Kidney (tissue), 14 donors: ENCODE measurements around the gene C20orf96. TPM values are rescaled to one million over a fixed set of nuclear protein-coding genes. Genes with fewer than 3 reads are reported as not detected.

Experiments
- DNase-seq, 5 donors: peaks; one replicate each; pipeline ENCODE4 v3.0.0-alpha.2; 2013 to 2020
- FAIRE-seq: peaks from 2 replicates; lab custom pipeline; 2012; peaks lifted over from hg19 to GRCh38; lab: Jason Lieb, UNC
- H3K27ac ChIP-seq, 2 donors: one replicate each; pipeline ENCODE4 v1.7.0; 2013; ENCODE audit warnings: low read depth in 2 of 2, low read length in 2 of 2, inconsistent platforms in 1 of 2
- H3K27me3 ChIP-seq: one replicate; pipeline ENCODE4 v1.7.1; 2013; ENCODE audit warnings: low read length, inconsistent platforms; ENCODE audit not compliant: control insufficient read depth, insufficient read depth
- H3K36me3 ChIP-seq, 3 donors: one replicate each; pipeline versions ENCODE4 v1.7.0 to v1.7.1; 2013; ENCODE audit warnings: low read length in 3 of 3, control low read depth in 1 of 3, inconsistent platforms in 1 of 3; ENCODE audit not compliant: insufficient read depth in 3 of 3, control insufficient read depth in 2 of 3
- H3K4me1 ChIP-seq, 3 donors: one replicate each; pipeline versions ENCODE4 v1.7.0 to v1.7.1; 2013; ENCODE audit warnings: low read length in 3 of 3, inconsistent platforms in 1 of 3, low read depth in 1 of 3; ENCODE audit not compliant: control insufficient read depth in 2 of 3, insufficient read depth in 2 of 3
- H3K4me3 ChIP-seq, 3 donors: one replicate each; pipeline versions ENCODE4 v1.7.0 to v1.8.1; 2013; ENCODE audit warnings: low read length in 3 of 3, control low read depth in 1 of 3, inconsistent platforms in 1 of 3
- H3K9ac ChIP-seq, 3 donors: one replicate each; pipeline versions ENCODE4 v1.7.0 to v1.7.1; 2013; ENCODE audit warnings: low read length in 3 of 3, control low read depth in 1 of 3, inconsistent platforms in 1 of 3
- H3K9me3 ChIP-seq, 3 donors: one replicate each; pipeline versions ENCODE4 v1.7.0 to v1.7.1; 2013; ENCODE audit warnings: low read length in 3 of 3, control low read depth in 1 of 3, inconsistent platforms in 1 of 3; ENCODE audit not compliant: control insufficient read depth in 2 of 3, insufficient read depth in 1 of 3
- intact Hi-C: fragments of 100-400 bp; cut with DNase I; formaldehyde crosslinking; loops from one replicate; pipeline ENCODE4 v1.11.1; 2022
- polyA plus RNA-seq: library from polyadenylated mRNA; stranded (reverse); fragments of 350-450 nt; fragmentation: Illumina TruSeq; extraction: RNeasy Lipid Tissue Mini Kit (QIAGEN cat#74804); gene quantifications from one replicate; pipeline ENCODE4 v1.2.3, GENCODE V29; 2014; ENCODE audit warnings: low read depth, low replicate concordance; ENCODE audit not compliant: insufficient read depth
- total RNA-seq: library from RNA; stranded (reverse); fragmentation: NEBNext Ultra II Directional; extraction: Animal tissue kit (Norgen Biotek cat#: 25700); gene quantifications from one replicate; pipeline ENCODE4 v1.2.1, GENCODE V29; 2021
- TF ChIP-seq, protein P1 (sequence below): IDR thresholded peaks from 3 replicates; pipeline ENCODE4 v1.5.1; 2012; ENCODE audit warnings: mild to moderate bottlenecking, moderate library complexity, borderline replicate concordance; ENCODE audit not compliant: insufficient read depth; ENCODE audit errors: extremely low read depth
- donor health status: control.
- donor health status: control.
- donor health status: control.
- donor health status: control.
- donor health status: control.
- donor health status: DM: yes; HTN: yes; CAD: no.
- donor health status: Normal renal cell carcinoma (clear cell type).

The C20orf96 gene
- total and polyA plus RNA-seq, 2 donors from 2014 or later = 9.4 to 12.5 TPM

DNA sequence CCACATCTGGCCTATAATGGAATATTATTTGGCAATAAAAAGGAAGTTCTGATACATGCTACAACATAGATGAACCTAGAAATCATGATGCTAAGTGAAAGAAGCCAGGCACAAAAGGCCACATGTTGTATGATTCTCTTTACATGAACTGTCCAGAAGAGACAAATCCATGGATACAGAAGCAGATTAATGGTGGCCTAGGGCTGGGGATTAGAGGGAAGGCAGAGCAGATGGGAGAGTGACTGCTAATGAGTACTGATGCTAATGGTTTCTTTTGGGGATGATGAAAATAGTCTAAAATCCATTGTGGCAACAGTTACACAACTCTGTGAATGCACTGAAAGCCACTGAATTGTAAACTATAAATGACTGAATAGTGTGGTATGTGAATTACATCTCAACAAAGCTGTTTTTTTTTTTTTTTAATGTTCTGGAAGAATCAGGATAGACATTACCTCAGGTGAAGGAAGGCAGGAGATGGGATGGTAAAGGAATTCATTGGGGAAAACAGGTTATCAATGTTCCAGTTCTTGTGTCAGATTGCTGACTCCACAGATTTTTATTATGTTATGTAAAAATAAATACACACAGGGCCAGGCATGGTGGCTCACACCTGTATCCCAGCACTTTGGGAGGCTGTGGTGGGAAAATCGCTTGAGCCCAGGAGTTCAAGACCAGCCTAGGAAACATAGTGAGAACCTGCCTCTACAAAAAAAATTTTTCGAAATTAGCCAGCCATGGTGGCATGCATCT, 25.9 kb upstream of the C20orf96 start:
- TF ChIP-seq, protein P1, sequence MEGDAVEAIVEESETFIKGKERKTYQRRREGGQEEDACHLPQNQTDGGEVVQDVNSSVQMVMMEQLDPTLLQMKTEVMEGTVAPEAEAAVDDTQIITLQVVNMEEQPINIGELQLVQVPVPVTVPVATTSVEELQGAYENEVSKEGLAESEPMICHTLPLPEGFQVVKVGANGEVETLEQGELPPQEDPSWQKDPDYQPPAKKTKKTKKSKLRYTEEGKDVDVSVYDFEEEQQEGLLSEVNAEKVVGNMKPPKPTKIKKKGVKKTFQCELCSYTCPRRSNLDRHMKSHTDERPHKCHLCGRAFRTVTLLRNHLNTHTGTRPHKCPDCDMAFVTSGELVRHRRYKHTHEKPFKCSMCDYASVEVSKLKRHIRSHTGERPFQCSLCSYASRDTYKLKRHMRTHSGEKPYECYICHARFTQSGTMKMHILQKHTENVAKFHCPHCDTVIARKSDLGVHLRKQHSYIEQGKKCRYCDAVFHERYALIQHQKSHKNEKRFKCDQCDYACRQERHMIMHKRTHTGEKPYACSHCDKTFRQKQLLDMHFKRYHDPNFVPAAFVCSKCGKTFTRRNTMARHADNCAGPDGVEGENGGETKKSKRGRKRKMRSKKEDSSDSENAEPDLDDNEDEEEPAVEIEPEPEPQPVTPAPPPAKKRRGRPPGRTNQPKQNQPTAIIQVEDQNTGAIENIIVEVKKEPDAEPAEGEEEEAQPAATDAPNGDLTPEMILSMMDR = no peak
- no peak overlapping the region for H3K4me3 ChIP-seq
- H3K27ac ChIP-seq = no peak overlapping the region
- intact Hi-C loops = no loop called here
- no peaks in the 10 kb centered on the region for H3K27me3 ChIP-seq
- DNase-seq = no peak
- no peak for FAIRE-seq
- no peaks in the 10 kb centered on the region for H3K4me1 ChIP-seq
- H3K9ac ChIP-seq = no peak overlapping the region
- peaks cover 0 to 4% (median 3%) of the 10 kb centered on the region in 3 donors for H3K36me3 ChIP-seq
- no peaks in the 10 kb centered on the region for H3K9me3 ChIP-seq

- Histone ChIP-seq H3K27ac (no peak overlapping the region), H3K4me3 (no peak overlapping the region), H3K27me3 (no peaks in the 10 kb centered on the region), H3K9me3 (no peaks in the 10 kb centered on the region), H3K36me3 (peaks cover 0 to 2% (median 0%) of the 10 kb centered on the region in 3 donors), H3K9ac (no peak overlapping the region), H3K4me1 (peaks cover 3 to 7% (median 7%) of the 10 kb centered on the region in 3 donors)
- FAIRE-seq (no peak), DNase-seq (no peak)
- intact Hi-C loops = no loop called here
- TF ChIP-seq, protein P1 = no peak
Observed at GRCh38 chr20:313948-314347, 23.4 kb upstream of the C20orf96 start.

GRCh38 chr20:313402-313801, 22.9 kb upstream of the C20orf96 start:
- no peak overlapping the region for H3K9ac ChIP-seq
- FAIRE-seq (no peak), DNase-seq (no peak)
- no peaks in the 10 kb centered on the region for H3K27me3 ChIP-seq
- TF ChIP-seq, protein P1 = no peak
- peaks cover 0 to 2% (median 0%) of the 10 kb centered on the region in 3 donors for H3K36me3 ChIP-seq
- no peaks in the 10 kb centered on the region for H3K9me3 ChIP-seq
- intact Hi-C loops = no loop called here
- H3K4me1 ChIP-seq = peaks cover 3 to 8% (median 7%) of the 10 kb centered on the region in 3 donors
- no peak overlapping the region for H3K27ac ChIP-seq
- H3K4me3 ChIP-seq = no peak overlapping the region
